DOHH2 (cell line): ENCODE results near the gene TRAF5.

Source experiments
- CTCF ChIP-seq: fragments of 200-600 bp; sonication (generic); IDR thresholded peaks from one replicate; pipeline ENCODE4 v1.5.1; 2014; ENCODE audit warnings: antibody characterized with exemption, mild to moderate bottlenecking, low read depth, low read length; ENCODE audit not compliant: poor library complexity, severe bottlenecking
- EZH2phosphoT487 ChIP-seq: fragments of 200-600 bp; sonication (generic); IDR thresholded peaks from 2 replicates; pipeline ENCODE4 v1.6.1; 2017; ENCODE audit warnings: borderline replicate concordance, mild to moderate bottlenecking, antibody characterized with exemption, low read length, moderate library complexity, mixed read lengths

- no peak for TF ChIP-seq CTCF
- TF ChIP-seq EZH2phosphoT487, result no peak
These were observed 29.2 kb downstream of the TRAF5 start for GRCh38 chr1:211355873-211356272.
